GM03348 (cell line): ENCODE measurements around the gene PPFIBP2.
"Not testable (repeated sequence)": the region's sequence is repeated elsewhere in the genome, so short reads cannot be mapped to it uniquely, and the experiment has no call there.

Source experiments
- DNase-seq: peaks from one replicate; pipeline ENCODE4 v3.0.0; 2012; ENCODE audit warnings: low spot score

The PPFIBP2 gene

DNA sequence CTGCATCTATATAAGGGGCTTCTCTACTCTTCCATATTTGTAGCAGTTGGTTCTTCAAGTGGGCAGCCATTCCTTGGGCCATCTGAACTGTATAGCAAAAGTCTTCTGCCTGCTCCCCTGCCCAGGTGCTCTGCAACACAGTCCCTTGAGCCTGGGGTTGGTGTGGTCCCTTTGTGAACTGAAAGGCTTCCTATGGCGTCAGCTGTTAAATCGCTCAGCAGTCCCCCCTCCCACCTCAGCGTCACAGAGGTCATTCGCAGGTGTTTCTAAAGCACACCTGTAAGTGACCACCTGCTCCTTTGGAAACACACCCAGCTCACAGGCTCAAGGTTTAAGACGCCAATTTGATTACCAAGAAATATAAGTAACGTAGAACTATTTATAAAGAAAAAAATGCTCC is 122.6 kb downstream of the PPFIBP2 start:
- DNase-seq = no peak

DNA sequence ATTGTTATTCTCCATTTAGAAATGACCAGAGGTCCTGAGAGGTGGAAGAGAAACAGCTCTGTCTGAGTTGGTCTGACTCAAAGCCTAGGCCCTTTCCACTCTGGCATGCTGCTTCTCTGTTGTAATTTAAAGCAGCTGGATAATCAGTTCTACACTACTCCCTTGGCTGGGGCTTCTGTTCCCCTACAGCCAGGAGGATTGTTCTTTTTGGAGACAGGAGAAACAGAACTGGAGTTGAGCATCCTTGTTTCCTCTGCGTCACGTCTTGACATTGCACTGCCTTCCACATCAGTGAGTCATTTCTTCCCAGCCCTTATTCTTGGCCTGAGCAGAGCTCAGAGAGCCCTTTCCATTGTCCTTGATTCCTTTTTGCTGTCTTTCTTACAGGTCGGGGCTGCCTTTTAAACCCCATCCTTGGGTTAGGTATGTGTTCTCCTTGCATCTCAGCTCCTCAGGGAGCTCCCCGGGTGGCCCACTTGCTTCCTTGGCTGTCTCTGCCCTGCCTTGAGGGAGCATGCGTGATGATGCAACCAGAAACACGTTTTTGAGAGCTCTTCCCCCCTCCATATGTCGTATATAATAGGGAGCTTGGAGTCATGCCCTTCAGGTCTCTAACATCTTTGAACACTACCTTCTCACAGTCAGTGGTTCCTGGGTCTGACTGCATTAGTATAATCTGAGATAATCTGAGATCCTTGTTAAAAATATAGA is 123.8 kb downstream of the PPFIBP2 start:
- peak; percentile 86 for DNase-seq

DNA sequence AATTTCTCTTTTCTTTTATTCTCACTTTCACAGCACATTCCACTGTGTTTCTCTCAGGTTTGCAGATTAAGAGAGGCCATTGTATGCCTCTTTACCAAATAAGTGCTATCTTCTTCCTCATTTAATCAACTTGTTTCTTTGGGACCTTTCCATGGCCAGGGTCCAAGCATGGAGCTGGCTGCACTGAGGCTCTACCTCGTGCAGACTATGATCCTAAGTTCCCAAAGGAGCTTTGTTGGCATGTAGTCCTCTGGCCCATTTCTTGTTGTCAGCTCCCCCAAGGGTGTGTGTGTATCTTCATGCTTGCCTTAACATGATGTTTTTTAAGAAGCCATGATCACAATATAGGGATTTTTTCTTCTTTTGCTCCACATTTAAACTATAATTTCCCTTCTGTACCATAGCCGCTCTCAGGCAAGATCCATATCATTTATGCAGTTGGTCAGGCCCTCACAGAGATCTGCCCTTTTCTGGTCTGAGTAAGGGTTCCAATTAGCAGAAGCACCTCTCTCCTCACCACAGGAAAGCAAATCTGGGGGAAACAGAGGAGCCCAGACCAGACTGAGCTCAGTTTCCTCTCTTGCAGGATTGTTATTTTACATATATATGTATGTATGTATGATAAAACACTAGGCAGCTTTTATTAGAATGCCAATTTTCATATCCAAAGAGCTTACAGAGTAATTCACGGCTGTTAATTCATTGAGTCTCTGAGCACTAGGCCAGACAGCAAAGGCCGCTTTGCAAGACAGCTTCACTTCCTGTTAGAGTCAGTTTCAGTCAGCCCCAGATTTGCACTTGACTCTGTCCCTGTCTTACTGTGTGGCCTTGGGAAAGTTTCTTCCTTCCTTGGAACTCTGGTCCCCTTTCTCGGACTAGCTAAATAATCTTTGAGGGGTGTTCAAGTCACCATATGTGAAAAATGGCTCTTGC is 125.2 kb downstream of the PPFIBP2 start:
- DNase-seq = no peak

DNA sequence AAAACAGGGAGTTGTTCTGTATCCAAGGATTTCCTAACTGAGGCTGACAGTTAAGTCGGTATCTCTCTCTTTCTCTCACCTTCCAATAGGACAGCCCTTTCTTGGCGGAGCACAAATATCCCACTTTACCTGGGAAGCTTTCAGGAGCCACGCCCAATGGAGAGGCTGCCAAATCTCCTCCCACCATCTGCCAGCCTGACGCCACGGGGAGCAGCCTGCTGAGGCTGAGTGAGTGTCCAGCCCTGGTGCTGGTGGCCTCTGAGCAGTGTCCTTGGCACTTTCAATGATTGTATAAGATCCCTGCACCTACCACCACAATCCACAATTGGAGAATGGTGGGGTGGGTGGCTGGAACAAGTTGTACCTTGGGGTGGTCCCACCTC is 125.8 kb downstream of the PPFIBP2 start:
- no peak for DNase-seq

DNA sequence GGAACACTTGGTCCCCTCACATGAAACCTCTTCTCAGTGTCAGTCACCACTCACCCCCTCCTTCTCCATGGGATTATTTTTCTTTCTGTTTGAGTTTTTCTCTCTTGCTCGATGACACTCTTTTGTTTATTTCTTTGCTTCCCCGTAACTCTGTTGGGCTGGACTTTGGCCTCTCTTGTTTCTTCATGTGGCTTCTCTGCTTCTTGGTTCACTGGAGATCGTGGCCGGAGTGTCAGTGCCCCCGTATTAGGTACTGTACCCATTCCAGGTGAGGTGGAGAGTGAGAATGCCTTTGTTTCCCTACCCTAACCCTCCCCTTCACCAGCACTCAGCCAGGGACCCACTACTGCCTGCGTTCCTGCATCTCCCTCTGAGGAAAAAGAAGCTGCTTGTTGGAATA is 127.0 kb downstream of the PPFIBP2 start:
- DNase-seq = no peak

DNA sequence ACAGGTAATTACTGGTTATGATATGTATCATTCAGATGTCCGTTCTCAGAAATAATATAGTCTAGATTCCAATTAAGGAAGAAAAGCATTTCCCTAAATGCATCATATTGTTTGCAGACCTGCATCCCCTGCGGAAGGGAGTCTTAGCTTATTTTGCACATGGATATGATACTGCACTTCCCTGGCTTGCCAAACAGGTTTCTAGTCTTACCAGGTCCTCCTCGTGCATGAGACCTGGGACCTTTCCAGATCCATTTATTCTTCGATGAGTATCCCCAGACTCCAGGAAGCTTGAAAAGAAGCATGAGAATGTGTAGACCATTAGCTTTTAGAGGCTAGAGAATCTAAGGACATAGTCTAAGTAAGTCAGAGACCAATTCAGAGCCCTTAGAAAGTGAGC is 128.9 kb downstream of the PPFIBP2 start:
- DNase-seq = no peak

DNA sequence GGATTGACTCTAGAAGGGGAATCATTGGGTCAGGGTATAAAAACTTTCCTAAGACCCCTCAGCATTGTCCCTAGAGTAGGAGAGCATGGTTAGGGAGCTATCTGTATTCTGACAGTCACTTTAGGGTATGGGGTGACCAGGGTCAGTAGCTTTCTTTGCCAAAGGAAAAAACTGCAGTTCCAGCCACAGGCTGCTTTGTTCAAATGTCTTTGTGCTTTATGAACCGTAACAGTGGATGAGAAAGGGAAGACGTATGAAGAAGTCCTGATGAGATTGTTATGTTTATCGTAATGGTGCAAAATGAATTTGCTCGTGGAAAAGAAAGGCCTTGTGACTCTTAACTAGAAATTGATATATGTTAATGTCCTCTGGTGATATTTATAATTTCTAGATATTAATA is 129.5 kb downstream of the PPFIBP2 start:
- no peak for DNase-seq

DNA sequence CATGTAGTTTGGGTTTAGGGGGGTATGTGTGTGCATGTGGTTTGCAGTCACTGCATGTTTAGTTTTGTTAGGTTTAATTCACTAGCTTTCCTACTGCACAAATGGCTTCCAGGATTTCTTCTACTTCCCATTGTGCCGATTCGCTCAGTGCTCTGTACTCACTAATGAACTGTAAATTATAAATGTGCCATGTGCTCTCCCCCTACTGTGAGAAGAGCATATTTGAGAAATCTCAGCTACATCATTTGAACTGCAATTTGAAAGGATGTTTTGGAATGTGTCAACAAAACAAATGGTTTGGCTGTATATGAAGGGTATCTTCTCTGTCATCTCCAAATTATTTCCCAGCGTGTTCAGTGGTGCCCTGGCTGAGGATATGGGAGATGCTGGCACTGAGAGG is 131.4 kb downstream of the PPFIBP2 start:
- no peak for DNase-seq

DNA sequence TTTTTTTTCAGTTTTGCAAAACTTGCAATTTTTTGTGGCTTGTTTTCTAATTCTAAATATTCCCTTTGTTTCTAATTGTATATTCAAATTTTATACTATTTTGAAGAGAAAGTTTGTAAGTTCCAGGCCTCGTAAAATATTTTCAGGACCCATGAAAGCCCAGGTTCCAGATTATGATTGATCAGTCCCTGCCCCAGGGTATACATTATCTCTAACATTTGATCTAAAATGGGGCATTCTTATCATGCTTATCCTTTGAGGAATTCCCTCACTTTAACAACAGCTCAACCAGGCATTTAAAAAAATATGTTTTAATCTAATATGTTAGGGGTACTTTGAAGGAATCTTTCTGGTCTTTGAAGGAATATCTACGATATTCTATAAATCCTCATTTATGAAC is 133.1 kb downstream of the PPFIBP2 start:
- DNase-seq = no peak

DNA sequence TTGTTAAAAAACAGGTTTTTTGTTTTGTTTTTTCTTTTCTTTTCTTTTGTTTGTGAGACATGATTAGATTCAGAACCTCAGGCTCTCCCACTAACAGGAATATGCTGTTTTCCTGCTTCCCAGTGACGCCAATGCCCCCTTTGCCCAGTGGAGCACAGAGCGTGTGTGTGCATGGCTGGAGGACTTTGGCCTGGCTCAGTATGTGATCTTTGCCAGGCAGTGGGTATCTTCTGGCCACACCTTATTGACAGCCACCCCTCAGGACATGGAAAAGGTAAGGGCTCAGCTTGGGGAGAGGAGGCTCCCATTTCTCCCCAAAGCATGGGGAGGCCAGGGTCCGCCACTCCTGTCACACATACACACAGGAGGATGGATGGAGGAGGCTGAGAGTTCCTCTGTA is 134.5 kb downstream of the PPFIBP2 start:
- no peak for DNase-seq

DNA sequence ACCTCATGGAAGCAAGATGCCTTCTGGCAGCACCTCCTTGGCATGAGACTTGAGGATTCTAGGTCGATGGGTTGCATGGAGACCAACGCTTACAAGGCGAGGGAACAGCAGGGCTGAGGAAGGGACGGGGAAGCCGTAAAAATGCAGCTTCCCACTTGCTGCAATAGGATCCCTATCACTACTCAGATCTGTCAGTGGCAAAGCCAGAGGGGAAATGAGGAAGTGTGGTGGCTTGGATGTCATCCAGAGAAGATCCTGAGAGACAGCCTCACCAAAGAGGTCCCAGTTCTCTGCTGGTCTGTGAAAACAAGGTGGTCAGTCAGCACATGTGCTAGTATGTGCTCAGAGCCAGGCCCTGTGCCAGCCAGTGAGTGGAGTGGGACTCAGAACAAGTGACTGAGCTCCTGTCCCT is 137.3 kb downstream of the PPFIBP2 start:
- no peak for DNase-seq

DNA sequence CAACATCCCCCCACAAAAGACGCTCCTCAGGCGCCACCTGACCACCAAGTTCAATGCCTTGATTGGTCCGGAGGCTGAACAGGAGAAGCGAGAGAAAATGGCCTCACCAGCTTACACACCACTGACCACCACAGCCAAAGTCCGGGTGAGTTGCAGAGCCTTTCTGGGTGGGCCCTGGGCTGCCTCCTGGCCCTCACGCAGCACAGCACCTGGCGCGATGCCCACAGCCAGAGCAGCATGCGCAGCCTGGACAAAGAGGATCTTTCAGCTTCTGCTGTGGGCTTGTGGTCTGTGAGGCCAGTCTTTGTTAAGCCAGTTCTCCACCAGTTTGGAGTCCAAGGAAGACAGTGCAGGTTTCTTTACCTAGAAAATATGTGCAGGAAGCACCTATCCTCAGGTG is 137.9 kb downstream of the PPFIBP2 start:
- no peak for DNase-seq

DNA sequence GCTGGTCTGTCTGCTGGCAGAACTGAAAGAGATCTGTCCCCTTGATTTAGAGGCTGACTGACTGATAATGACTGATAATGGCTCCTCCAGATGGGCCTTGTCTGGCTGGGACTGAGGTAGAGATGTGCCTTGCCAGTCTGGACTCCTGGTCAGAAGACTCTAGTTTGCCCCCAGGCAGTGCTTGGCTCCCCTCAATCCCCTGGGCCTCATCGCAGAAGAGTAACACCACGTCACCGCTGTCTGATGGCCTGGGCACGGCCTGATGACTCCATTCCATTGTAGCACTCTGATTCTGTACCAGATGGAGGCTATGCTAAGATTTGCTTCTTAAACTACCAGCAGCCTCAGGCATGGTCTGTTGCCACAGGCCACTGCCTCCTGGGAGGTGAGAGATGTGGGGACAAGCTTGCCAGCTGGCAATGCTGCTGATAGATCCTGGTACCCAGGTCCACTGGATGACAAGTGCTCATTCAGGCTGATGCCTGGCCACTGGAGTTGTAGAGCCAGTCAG is 140.5 kb downstream of the PPFIBP2 start:
- no peak for DNase-seq

DNA sequence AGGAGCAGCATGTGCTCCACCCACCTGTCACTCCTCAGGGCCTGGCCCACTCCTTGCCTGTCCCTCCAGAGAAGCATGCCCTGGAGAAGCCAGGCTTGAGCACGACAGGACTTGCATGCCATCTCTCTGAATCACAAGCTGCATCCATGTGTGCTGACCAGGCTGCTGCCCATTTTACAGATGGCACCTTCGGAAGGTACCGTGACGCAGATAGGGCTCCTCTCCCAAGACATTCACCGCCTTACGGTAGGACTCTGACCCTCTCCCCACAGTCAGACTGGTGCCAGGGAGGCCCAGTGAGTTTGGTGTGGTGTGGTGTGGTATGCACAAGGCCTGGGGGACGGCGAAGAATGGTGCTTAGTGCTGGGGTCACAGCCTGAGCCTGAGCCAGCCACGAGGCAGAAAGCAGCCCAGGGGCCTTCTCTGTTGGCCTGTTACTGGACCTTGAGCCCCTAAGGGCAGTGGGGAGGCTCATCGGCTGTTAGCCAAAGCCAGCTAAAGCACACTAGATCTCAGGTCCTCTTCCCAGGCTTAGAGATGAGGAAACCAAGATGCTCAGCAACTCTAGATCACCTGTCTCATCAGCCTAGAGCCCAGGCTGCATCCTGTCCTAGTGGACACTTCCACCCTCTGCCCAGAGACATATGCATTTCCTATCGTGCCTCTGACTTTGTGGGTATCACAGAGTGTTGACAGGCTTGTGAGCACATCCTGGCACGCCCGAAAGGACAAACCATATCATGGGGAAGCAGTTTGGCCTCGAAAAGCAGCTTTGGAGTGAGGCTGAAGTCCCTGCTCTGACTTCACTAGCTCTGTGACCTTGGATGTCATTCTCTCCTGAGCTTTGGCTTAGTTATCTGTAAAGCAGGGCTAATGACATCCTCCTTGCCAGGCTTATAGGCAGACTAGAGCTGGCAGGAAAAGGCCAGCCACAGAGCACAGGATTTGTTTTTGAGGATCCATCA is 141.7 kb downstream of the PPFIBP2 start:
- no peak for DNase-seq

DNA sequence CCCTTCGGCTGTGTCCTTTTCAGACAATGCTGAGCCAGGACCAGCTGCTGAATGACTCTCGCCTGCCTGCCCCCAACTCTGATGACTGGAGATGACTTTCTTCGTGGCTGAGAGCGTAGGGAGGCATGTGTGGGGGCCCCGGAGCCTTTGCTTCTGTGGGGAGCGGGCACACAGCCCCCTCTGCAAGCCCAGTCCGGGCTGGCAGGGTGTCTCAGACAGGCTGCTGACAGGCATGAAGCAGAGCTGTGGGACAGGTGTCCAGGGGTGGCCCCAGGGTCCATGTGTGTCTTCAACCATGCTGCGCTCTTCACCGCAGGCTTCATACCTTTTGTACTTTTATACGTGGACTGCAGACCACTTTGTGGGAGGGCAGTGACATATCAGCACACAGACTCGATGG is 142.9 kb downstream of the PPFIBP2 start:
- no peak for DNase-seq

DNA sequence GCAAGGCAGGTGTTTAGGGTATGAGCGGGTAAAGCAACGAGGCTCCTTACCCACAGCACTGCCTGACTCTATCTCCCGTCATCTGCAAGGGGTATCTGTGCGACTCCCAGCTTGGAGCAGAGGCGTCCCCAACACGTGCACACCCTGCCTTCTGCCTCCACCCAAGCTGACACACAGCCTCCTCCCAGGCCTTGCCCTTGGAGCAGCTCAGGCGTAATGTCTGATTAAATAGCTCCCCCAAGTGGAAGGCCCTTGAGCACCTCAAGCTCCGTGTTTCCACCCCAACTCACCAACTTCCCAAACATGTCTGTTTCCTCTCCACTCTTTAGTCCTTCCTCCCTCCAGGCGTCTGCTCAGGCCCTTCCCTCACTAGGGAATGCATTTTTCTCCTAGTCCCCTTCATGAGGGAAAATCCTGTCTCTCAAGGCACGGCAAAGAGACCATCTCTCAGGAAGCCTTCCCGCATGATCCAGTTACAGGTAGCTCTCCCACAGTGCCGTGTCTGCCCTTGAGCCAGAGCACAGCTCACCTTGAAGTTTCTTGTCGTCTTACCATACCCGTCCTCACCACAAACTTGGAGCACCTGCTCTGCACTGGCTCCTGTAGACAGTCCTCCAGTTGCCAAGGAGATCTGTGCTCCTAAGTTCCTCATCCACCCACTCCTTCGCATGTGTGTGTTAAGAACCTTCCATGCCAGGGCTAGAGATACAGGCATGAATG is 143.7 kb downstream of the PPFIBP2 start:
- DNase-seq = peak; percentile 88

DNA sequence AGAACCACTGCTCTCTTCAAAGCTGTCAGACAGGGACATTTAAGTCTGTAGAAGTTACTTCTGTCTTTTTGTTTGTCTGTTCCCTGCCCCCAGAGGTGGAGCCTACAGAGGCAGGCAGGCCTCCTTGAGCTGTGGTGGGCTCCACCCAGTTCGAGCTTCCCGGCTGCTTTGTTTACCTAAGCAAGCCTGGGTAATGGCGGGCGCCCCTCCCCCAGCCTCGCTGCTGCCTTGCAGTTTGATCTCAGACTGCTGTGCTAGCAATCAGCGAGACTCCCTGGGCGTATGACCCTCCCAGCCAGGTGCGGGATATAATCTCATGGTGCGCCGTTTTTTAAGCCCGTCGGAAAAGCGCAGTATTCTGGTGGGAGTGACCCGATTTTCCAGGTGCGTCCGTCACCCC is 149.7 kb downstream of the PPFIBP2 start:
- not testable (repeated sequence) for DNase-seq

DNA sequence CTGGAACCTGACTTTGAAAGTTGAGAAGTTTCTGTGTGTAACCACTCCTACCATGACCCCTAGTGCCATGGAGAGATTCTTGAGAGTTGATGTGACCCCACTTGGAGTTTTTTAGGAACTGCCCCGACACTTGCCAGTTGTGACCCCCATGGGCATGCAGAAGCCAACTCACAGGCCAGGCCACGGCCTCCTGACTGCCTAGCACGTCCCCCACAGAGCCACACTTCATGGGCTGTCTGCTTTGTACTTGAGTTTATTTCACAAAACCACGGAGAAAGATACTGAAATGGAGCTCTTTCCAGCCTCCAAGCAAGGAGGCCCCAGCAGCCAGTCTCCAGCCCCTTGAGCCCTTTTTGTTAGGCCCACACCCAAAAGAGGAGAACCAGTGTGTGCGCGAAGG is 151.1 kb downstream of the PPFIBP2 start:
- no peak for DNase-seq

DNA sequence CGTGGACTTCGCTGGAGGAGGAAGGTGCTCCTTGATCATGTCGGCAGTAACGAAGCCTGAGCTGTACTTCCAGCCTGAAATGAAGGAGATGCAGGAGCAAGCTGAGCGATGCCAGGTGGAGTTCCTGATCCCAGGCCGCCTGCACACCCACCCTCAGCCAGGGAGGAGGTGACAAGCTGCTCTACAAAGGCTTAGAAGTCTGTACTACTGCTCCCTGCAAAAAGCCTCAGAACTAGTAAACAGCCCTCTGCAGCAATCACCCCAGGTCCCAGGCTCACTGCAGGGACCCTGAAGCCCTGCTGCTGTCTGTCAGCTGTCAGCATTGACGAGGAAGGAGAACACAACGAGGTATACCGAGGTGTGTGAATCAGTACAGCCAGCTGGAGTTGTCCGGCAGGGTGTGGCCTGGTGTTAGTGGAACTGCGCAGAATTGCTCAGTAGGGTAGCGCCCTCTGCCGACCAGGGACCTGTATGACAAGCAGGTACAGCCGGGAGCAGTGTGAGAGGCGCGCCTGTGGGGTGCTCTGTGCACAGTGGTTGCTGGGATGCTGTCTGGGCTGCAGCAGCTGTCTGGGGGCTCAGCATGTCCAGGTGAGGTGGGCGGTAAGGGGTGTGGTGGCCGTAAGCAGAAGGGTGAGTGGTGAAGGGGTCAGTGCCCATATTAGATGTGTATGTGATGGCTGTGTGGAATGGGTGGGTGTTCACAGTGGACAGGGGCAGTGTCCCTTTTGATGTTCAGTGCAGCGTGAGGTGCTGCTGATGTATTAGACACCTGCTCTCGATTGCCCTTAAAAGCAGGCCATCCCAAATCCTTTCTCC is 151.9 kb downstream of the PPFIBP2 start:
- peak; percentile 76 for DNase-seq

DNA sequence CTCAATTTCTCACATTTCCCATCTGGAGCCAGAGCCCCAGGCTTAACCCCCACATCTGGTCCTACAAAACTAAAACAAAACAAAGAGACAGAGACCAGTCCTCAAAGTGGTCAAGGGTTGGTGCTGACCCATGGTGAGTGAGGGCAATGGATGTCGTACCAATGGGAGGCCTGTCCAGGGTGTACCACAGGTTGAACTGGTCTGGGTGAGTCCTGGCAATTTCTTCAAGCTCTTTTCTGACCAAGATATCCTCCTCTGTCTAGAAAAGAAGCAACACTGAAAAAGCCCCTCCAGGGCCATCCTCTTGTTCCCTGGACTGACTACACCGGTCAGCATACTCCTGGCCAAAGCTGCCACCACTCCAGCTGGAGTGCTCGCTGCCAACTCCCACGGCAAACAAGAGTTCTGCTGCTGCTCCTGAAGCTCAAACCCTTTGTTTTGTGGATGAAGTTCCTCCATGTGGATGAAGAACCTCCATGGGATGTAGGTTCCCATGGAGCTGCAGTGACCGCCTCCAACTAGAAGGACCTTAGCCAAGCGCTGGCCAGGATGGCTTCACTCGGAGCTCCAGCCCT is 152.6 kb downstream of the PPFIBP2 start:
- DNase-seq = no peak
